GM10266 (cell line): ENCODE data around the gene SART1.

Experiments
- DNase-seq: peaks from one replicate; pipeline ENCODE4 v3.0.0; 2012; ENCODE audit errors: extremely low spot score
- TF ChIP-seq, protein P1 (sequence below): IDR thresholded peaks from 2 replicates; pipeline ENCODE4 v1.5.1; 2012; ENCODE audit warnings: mild to moderate bottlenecking, low read depth; ENCODE audit not compliant: control insufficient read depth, insufficient read depth; ENCODE audit errors: missing control alignments

SART1 gene

DNA sequence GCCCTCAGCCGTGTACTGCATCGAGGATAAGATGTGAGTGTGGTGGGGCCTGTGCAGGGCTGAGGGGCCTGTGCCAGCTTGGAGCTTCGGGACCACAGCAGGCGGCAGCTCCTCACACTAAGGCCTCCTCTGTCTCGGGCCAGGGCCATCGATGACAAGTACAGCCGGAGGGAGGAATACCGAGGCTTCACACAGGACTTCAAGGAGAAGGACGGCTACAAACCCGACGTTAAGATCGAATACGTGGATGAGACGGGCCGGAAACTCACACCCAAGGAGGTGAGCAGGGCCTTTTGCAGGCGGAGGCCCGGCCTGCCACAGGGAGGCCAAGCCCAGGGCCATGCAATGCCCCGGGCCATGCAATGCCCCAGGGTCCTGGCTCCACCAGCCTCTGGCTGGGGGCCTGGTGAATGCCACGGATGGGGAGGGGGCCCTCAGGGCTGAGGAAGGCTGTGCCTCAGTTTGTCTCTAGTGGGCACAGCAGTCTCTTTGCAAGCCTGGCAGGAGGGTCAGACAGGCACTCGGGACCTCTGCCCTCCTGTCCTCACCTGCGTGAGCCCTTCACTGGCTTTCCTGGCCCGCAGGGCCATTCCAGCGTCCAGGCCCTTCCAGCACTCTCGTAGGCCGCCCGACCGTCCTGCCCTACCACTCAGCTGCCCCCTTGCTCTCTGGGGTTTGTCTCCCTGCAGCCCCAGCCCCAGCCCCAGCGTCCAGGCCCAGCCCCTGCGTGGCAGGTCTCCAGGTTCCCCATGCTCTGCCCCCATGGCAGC, 16.3 kb downstream of the SART1 start:
- TF ChIP-seq, protein P1, sequence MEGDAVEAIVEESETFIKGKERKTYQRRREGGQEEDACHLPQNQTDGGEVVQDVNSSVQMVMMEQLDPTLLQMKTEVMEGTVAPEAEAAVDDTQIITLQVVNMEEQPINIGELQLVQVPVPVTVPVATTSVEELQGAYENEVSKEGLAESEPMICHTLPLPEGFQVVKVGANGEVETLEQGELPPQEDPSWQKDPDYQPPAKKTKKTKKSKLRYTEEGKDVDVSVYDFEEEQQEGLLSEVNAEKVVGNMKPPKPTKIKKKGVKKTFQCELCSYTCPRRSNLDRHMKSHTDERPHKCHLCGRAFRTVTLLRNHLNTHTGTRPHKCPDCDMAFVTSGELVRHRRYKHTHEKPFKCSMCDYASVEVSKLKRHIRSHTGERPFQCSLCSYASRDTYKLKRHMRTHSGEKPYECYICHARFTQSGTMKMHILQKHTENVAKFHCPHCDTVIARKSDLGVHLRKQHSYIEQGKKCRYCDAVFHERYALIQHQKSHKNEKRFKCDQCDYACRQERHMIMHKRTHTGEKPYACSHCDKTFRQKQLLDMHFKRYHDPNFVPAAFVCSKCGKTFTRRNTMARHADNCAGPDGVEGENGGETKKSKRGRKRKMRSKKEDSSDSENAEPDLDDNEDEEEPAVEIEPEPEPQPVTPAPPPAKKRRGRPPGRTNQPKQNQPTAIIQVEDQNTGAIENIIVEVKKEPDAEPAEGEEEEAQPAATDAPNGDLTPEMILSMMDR: no peak
- DNase-seq: no peak

DNA sequence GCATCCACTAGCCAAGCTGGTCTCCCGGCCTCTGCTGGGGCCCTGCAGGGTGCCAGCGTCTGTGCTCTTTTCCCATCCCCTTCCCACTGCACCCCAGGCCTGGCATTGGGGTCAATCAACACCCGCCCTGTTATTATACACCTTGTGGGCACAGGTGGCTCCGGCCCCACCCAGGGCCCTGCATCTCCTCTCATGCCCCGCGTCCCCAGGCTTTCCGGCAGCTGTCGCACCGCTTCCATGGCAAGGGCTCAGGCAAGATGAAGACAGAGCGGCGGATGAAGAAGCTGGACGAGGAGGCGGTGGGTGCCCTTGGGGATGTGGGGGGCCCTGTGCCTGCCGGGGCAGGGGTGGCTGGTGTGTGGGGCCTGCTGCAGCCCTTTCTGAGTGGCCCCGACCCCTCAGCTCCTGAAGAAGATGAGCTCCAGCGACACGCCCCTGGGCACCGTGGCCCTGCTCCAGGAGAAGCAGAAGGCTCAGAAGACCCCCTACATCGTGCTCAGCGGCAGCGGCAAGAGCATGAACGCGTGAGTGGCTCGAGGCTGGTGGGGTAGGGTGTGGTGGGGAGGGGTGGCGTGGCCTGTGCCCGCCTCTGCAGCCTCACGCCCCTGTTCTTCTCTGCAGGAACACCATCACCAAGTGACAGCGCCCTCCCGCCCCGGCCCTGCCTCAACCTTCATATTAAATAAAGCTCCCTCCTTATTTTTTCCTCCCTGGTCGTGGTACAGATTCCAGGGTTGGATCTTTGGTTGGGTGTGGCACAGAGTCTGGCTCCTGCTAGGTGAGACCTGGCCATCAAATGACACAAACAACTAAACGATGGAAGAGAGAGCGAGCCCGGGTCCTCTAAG, 17.1 kb downstream of the SART1 start:
- no peak for DNase-seq
- TF ChIP-seq, protein P1: no peak

DNA sequence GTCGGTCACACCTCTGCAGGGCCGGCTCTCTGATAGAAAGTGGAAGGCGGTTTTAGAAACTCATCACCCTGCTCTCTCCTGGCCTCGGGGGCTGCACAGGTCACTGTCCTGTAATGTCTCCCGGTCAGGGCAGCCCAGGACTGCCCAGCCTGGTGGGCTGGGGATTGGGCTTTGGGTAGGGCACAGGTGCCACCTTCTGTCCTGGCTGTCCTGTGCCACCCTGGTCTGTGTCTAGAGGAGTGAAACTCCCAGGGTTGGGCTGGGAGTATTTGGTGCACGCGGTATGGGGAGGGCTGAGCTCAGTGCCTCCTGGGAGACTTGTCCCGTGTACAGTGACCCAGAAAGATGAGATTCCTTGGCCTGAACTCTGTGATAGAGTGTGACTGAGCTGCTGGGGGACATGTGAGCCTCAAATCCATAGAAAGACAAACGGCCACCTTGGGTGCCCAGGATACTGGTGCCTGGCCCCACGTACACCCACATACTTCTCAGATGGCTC, 17.8 kb downstream of the SART1 start:
- TF ChIP-seq, protein P1: no peak
- no peak for DNase-seq

DNA sequence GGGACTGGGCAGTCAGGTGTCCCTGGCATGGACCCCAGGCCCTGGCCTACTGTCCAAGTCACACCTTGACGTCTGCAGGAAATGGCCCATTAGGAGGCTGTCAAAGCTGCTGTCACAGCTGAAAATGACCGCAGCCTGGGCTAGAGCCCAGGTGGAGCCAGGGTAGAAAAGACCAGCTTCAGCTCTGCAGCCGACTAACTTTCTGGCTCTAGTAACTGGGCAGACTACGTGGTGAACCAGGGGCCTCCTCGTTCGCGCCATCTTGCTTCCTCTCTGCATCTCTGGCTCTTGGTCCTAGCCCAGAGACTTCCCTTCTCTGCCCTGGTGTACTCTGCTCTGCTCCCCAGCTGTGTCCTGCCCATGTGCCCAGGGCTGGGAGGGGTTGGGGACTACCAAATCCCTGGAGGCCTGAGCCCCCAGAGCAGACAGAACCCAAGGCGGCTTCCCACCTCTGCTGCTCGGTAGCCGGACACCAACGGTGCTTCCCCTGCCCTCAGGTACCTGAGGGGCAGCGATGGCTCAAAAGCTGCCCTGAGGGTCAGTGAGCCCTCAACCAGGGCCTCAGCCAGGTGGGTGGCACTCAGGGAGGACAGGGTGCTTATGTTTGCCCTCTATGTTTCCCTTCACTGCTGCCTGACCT, 19.7 kb downstream of the SART1 start:
- TF ChIP-seq, protein P1: no peak
- DNase-seq: no peak

DNA sequence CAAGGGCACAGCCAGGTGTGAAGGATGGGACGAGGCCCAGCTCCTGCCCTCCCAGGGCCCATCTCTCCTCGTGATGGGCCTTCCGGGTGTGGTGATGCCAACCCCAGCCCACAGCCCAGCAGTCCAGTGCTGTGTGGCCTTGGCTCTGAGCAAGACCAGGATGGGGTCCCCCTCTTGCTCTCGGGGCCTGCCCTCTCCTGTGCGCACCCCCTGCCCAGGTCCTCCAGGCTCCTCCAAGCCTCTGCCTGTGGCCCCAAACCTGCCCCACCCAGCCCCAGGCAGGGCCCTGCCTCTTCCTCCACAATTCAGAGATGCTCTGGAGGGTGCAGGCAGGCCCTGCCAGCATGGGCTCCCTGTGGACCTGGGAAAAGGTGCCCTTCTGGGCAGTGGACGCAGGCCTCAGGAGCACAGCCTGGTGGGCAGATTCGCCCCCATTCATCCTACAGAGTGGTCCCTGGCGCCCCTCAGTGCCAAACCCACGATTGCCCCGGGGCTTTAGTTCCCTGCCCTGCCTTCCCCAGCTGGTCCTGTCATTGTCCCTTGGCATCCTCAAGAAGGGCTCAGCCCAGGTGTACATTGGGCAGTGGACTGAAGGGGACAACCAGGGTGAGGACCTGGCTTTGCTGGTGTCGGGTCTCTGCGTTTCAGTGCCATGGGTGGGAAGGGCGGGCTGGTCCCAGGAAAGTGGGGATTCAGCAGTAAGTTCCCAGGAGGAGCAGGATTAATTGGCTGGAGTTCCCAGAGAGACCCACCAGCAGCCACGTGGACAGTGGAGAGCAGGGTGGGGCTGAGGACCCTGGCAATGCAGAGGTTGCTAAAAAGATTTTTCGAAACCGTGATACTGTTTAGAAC, 20.7 kb downstream of the SART1 start:
- DNase-seq: no peak
- TF ChIP-seq, protein P1: no peak

DNA sequence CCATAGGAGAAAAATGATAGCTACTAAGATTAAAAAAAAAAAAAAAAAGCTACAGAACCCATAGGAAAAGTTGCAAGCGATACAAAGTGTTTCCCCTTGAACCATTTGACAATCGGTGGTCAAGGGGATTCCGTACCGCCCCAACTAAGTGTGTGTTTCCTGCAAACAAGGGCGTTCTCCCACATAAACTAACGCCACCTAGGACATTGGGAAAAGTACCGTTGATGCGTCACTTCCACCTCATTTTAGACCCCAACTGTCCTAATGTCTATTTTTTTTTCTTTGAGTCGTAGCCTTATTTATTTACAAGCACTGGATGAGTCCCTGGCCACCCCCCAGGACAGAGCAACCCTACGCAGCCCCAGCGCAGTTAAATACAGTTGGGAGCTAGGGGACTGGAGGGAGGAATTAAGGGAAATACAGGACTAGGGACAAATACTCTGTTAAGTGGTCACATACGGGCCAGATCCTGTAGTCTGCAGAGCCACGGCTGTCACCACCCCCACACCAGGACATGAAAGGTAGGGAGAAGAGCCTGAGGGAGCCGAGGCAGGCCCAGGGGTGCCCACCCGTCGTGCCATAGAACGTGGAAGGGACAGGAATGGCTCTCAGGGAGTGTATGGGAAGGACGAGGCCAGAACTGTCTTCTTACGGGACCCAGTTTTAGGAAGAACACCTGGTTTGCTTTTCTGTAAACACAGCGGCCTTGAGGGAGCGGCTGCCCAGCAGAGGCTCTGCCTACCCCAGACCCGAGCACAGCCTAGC, 21.5 kb downstream of the SART1 start:
- DNase-seq: no peak
- TF ChIP-seq, protein P1: no peak
